GM21360 (cell line): Measurements from ENCODE around the gene ACTA2.
A peak's percentile ranks its signal among the peaks of the same experiment; 100 is the strongest.
"Not testable (repeated sequence)": the region's sequence is repeated elsewhere in the genome, so short reads cannot be mapped to it uniquely, and the experiment has no call there.

Experiments
- ATAC-seq: cut with Tn5 transposase; IDR thresholded peaks from one replicate; pipeline ENCODE4 v1.9.1; 2021; ENCODE audit warnings: mild to moderate bottlenecking, moderate library complexity; ENCODE audit not compliant: unreplicated experiment

The ACTA2 gene

DNA sequence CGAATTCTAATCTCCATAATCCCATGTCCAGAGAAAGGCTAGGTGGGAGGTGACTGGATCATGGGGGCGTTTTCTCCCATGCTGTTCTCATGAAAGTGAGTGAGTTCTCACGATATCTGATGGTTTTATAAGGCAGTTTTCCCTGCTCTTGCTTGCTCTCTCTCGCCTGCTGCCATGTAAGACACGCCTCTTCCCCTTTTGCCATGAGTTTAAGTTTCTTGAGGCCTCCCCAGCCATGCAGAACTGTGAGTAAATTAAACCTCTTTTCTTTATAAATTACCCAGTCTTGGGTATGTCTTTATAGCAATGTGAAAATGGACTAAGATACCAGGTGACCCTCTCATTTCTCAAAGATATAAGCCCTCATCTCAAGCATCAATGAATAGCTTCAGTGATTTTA lies 1.1 kb upstream of the ACTA2 start:
- no peak for ATAC-seq

DNA sequence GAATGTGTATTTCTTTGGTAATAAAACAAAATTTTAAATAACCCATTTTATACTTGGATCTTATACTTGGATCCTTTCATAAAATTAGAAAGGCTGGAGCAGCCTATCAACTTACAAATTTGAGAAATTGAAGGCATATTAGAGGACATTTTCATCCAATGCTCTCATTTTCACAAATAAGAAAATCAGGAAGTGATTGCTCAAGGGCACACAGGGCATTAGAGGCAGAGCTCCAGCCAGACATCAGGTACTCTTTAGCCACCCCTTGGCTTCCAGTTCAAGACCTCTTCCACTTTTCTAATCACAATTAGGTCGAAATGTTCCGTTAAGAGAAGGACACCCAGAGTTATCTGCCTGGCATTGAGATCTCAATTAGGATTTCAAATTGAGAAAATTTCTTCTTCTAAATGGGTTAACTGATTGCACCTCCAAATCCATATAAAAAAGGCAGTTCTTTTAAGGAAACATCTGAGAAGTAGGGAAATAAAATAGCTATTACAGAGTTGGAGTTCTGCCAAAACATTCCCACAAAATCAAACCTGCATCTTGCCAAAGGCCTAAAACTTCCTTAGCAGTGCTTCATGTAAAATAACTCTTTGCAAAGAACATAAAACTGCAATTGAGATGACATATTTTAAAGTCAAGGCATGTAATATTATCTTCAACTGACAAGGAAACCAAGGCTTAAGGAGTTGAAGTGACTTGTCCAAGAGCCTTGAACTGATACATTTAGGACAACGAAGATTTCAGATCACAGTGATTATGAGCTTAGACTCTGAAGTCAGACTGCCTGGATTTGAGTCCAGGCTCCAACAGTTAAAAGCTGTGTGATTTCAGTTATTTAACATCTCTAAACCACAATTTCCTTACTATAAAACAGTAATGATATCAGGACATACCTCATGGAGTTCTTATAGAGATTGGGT lies 2.4 kb downstream of the ACTA2 start:
- ATAC-seq: no peak

- ATAC-seq: no peak
These were observed 3.5 kb downstream of the ACTA2 start for GRCh38 chr10:88949051-88949450.

DNA sequence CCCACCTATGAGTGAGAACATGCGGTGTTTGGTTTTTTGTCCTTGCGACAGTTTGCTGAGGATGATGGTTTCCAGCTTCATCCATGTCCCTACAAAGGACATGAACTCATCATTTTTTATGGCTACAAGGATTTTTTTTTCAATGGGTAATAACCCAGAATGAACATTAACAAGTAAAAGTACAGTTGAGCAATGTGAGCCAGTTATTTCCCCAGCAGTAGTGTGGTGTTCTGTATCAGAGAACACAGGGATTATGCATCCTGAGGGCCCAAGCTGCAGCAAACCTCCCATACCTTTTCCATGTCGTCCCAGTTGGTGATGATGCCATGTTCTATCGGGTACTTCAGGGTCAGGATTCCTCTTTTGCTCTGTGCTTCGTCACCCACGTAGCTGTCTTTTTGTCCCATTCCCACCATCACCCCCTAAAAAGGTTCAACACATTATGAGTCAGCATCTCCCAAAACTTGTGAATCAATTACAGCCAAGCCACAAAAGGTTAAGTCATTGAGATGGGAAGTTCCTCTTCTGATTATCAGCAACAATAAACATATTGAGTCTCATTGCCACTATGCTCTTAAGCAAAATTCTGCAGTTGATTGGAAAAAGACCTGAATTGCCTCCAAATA lies 5.5 kb downstream of the ACTA2 start:
- no peak for ATAC-seq

GRCh38 chr10:88946200-88946599 lies 6.4 kb downstream of the ACTA2 start:
- ATAC-seq: no peak

- peak; percentile 63 for ATAC-seq
These were observed 7.8 kb downstream of the ACTA2 start for GRCh38 chr10:88944813-88945212.

- ATAC-seq: no peak
These were observed 8.8 kb downstream of the ACTA2 start for GRCh38 chr10:88943778-88944177.

- no peak for ATAC-seq
These were observed 11.5 kb downstream of the ACTA2 start for GRCh38 chr10:88941026-88941425.

- ATAC-seq: no peak
These were observed 13.6 kb downstream of the ACTA2 start for GRCh38 chr10:88938938-88939337.

DNA sequence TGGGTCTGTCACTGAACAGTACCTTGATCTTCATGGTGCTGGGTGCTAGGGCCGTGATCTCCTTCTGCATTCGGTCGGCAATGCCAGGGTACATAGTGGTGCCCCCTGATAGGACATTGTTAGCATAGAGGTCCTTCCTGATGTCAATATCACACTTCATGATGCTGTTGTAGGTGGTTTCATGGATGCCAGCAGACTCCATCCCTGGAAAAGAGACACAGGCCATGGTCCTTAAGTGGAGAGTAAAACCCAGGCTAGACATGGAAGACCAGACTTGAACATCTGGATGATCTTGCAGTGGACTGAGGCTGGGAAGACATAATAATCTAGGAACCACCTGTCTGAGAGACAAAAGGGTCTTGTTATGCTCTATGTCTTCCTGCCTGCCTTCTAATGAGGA lies 14.5 kb downstream of the ACTA2 start:
- no peak for ATAC-seq

GRCh38 chr10:88936656-88937055 lies 15.9 kb downstream of the ACTA2 start:
- ATAC-seq: no peak

DNA sequence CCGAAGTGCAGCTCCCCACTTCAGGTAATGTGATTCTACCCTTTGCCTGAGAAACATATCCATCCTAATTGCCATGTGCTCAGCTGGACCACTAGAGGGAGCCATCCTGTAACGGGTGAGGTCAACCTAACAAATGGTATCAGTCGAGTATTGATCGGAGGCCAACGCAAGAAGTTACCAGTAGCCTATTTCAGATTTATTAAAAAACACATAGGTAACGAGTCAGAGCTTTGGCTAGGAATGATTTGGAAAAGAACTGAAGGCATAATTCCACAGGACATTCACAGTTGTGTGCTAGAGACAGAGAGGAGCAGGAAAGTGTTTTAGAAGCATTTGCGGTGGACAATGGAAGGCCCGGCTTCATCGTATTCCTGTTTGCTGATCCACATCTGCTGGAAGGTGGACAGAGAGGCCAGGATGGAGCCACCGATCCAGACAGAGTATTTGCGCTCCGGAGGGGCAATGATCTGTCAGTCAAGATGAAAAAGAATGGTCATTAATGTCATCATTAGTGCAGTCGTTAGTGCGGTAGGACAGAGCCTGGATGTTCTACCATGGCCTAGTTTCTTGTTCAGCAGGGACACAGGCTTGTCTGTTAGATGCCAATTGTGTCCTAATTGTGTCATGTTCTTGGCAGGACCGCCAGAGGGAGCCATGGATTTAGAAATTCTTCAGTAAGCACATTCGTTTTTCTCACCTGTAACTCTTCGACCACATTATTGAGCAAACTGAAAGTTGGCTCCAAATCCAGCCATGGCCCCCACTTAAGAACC lies 17.5 kb downstream of the ACTA2 start:
- peak; percentile 36 for ATAC-seq

DNA sequence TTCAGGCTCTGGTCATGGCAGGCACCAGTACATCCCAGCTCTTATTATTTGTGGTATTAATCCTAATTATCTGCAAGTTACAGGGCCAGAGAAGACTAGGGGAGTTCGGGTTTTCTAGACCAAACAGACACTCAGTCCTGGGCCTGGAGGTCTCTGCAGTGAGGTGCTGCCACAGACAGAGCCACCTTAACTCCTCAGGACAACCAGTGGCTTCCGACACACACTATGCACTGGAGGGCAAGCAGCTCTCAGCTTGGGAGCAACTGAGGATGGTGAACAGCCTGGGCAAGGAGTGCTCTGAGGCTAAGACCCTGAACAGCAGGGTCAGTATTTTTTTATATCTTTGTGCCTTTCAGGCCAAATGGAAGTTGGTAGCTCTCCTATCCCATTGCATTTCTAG lies 19.0 kb downstream of the ACTA2 start:
- no peak for ATAC-seq

DNA sequence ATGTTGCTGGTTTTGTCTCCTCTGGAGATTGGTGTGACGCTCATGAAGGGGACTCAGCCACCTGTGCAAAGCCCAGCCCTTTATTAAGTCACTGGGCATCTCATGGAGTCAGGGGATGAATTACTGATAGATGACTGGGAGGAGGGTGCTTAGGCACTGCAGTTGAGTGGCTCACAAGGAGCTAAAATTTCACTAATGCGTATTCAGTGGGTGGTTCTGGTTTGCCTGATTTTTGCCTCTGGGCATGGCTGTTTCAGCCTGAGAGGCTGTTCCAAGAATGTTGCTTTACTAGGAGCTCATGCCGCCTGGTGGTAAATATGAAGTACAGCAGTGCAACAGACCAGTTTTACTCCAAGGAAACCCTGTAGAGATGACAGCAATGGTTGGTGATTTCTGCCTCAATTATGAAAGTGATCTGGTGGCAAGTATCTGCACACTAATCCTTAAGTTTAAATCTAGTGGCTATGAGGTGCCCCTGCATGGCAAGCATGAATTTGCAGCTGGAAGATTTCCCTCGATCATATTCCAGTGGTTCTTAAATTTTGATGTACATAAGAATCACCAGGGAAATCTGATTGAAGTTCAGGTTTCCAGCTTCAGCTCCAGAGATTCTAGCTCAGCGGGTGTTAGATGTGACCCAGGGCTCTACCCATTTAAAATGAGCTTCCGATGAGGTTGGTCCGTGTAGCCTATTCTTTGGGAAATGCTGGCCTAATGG lies 19.9 kb downstream of the ACTA2 start:
- ATAC-seq: peak; percentile 39

DNA sequence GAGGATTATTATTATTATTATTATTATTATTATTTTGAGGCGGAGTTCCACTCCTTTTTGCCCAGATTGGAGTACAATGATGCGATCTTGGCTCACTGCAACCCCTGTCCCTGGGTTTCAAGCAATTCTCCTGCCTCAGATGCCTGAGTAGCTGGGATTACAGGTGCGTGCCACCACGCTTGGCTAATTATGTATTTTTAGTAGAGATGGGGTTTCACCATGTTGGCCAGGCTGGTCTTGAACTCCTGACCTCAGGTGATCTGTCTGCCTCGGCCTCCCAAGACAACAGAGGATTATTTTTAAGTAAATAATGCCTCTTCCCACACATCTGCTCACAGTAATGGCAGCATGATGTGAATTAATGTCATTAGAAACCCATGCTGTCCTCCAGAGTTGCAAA lies 20.5 kb downstream of the ACTA2 start:
- not testable (repeated sequence) for ATAC-seq

DNA sequence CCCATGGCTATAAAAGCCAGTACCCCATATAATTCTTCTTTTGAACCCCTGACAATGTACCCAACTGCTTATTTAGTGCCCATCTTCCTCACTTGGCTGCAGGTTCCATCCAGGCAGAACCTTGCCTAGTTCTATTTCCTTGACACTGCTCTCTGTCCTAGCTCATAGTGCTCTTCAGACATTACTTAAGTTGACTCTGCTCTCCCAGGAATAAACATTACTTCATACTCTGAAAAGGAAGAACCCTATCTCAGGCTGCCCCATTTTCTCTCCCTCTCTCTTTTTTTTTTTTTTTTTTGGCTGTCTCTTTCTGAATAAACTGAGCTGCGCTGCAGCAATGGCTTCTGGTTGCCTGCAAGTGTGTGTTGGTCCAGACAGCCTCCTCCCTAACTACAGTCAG lies 21.0 kb downstream of the ACTA2 start:
- no peak for ATAC-seq

GRCh38 chr10:88928254-88928653 lies 24.3 kb downstream of the ACTA2 start:
- ATAC-seq: no peak

DNA sequence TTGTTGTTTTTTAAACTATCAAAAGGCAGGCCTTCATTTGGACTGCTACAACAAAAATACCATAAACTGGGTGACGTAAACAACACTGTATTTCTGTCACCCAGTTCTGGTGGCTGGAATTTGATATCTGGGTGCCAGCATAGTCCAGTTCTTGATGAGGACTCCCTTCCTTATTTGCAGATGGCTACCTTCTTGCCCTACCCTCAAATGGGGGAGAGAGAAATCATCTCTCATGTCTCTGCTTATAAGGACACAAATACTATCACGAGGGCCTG lies 25.2 kb downstream of the ACTA2 start:
- no peak for ATAC-seq

- no peak for ATAC-seq
These were observed 25.8 kb downstream of the ACTA2 start for GRCh38 chr10:88926566-88927415.

- no peak for ATAC-seq
These were observed 29.1 kb downstream of the ACTA2 start for GRCh38 chr10:88923520-88923919.
